Natural killer cell treated with Interleukin-12 subunit alpha and Interleukin-12 subunit beta and Interleukin-15 and Interleukin-18, amount 100 ng/mL, for 72 hours (primary cell): ENCODE results near the gene GRAP2. TPM values are rescaled to one million over a fixed set of nuclear protein-coding genes. Genes with fewer than 3 reads are reported as not detected.

ENCODE experiments used
- ATAC-seq, 2 donors: fragments of 150-1000 bp; cut with Tn5 transposase in 1 of 2; sonication (Bioruptor Pico), chemical (Tn5 transposase) in 1 of 2; 2 replicates each; pipeline ENCODE4 v1.10.0; 2021
- DNase-seq: peaks from one replicate; pipeline ENCODE4 v3.0.0; 2022; ENCODE audit warnings: low spot score
- H3K27ac Mint-ChIP-seq, 2 donors: 1 replicate in 1 of 2; 2 replicates in 1 of 2; pipeline ENCODE4 v1.8.0; 2022; ENCODE audit warnings: mixed read lengths in 2 of 2, mild to moderate bottlenecking in 1 of 2, moderate library complexity in 1 of 2
- H3K27me3 Mint-ChIP-seq, 2 donors: 1 replicate in 1 of 2; 2 replicates in 1 of 2; pipeline ENCODE4 v1.8.0; 2022; ENCODE audit warnings: mixed read lengths in 2 of 2
- H3K36me3 Mint-ChIP-seq: one replicate; pipeline ENCODE4 v1.8.0; 2022; ENCODE audit warnings: mixed read lengths
- H3K4me1 Mint-ChIP-seq, 2 donors: 1 replicate in 1 of 2; 2 replicates in 1 of 2; pipeline ENCODE4 v1.8.0; 2022; ENCODE audit warnings: low read depth in 2 of 2, mixed read lengths in 2 of 2, mild to moderate bottlenecking in 1 of 2
- H3K4me3 Mint-ChIP-seq: one replicate; pipeline ENCODE4 v1.8.0; 2022; ENCODE audit warnings: mixed read lengths
- H3K9me3 Mint-ChIP-seq: 2 replicates; pipeline ENCODE4 v1.8.0; 2022; ENCODE audit warnings: mixed read lengths
- total RNA-seq, 2 donors: library from RNA; stranded (reverse); gene quantifications; one replicate each; pipeline ENCODE4 v1.2.3, GENCODE V29; 2022

The GRAP2 gene
- total RNA-seq, 2 donors from 2014 or later: 13.2 to 36.4 TPM

GRCh38 chr22:39960791-39961746 is 60.2 kb downstream of the GRAP2 start:
- Mint-ChIP-seq H3K4me3 (peak overlapping the region; percentile 71), H3K27ac (peak overlapping the region; percentile 76 to 85), H3K27me3 (no peaks in the 10 kb centered on the region), H3K4me1 (peaks cover 61 to 66% of the 10 kb centered on the region in 2 donors), H3K9me3 (no peaks in the 10 kb centered on the region), H3K36me3 (peaks cover 21% of the 10 kb centered on the region)
- ATAC-seq (peak; percentile 99 to 100), DNase-seq (peak; percentile 94)

GRCh38 chr22:39962071-39962470 is 61.2 kb downstream of the GRAP2 start:
- Mint-ChIP-seq H3K27me3 (no peaks in the 10 kb centered on the region), H3K4me1 (peaks cover 57 to 61% of the 10 kb centered on the region in 2 donors), H3K36me3 (peaks cover 24% of the 10 kb centered on the region), H3K4me3 (peak overlapping the region; percentile 71), H3K27ac (peak overlapping the region; percentile 76 to 85), H3K9me3 (no peaks in the 10 kb centered on the region)
- no peak for DNase-seq
- ATAC-seq: no peak

DNA sequence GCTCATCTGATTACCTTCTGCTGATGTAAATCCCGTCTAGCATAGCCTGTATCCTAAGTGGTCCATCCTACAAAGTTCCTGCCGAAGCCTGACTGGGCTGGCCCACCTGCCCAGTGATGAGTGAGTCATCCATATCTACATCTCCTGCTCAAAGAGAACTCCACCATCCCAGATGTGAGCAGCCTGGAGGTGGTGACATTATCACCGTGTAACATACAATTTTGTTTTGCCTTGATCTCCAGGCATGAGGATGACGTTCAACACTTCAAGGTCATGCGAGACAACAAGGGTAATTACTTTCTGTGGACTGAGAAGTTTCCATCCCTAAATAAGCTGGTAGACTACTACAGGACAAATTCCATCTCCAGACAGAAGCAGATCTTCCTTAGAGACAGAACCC is 64.9 kb downstream of the GRAP2 start:
- Mint-ChIP-seq H3K36me3 (peaks cover 21% of the 10 kb centered on the region), H3K4me1 (peaks cover 23 to 25% of the 10 kb centered on the region in 2 donors), H3K27ac (peak overlapping the region in 1 of 2 donors; percentile 30), H3K9me3 (no peaks in the 10 kb centered on the region), H3K27me3 (no peaks in the 10 kb centered on the region), H3K4me3 (no peak overlapping the region)
- no peak for ATAC-seq
- no peak for DNase-seq

GRCh38 chr22:39966470-39966869 is 65.6 kb downstream of the GRAP2 start:
- H3K27me3 Mint-ChIP-seq: no peaks in the 10 kb centered on the region
- H3K36me3 Mint-ChIP-seq: peaks cover 21% of the 10 kb centered on the region
- no peak for ATAC-seq
- H3K4me1 Mint-ChIP-seq: peaks cover 18 to 19% of the 10 kb centered on the region in 2 donors
- H3K4me3 Mint-ChIP-seq: no peak overlapping the region
- H3K9me3 Mint-ChIP-seq: no peaks in the 10 kb centered on the region
- no peak overlapping the region for H3K27ac Mint-ChIP-seq
- no peak for DNase-seq

DNA sequence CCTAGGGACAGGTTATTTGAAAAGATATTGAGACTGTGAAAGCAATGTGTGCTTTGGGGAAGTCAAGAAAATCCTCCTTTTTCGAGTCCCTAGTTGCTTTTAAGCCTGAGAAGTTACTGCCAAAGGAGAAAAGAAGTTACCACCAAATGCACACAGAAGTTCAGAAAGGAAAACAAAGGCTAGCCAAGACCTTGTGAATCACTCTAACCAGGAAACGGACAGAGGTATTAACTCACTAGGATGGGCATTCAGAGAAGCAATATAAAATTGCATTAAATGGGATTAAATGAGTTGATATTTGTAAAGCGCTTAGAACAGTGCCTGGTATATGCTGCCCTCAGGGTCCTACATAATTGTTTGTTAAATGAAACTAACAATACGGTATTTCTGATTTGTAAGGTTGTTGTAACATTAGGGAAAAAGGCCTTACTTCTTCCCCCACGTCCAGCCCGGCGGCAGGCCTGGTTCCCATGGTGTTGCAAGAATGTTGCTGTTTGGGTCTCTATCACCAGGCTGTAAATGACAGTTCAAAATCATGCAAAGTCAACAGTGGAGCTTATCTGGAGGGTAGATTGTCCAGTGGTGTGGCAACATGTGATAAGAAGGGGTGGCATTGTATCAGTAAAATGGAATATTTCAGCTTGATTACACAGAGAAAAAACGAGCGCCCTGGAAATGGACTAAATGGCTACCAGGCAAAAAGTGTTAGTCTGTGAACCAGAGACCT is 66.4 kb downstream of the GRAP2 start:
- DNase-seq (no peak), ATAC-seq (no peak)
- Mint-ChIP-seq H3K4me1 (peaks cover 12 to 16% of the 10 kb centered on the region in 2 donors), H3K9me3 (no peaks in the 10 kb centered on the region), H3K27ac (no peak overlapping the region), H3K27me3 (no peaks in the 10 kb centered on the region), H3K36me3 (peaks cover 21% of the 10 kb centered on the region), H3K4me3 (no peak overlapping the region)

- Mint-ChIP-seq H3K9me3 (no peaks in the 10 kb centered on the region), H3K27me3 (no peaks in the 10 kb centered on the region), H3K27ac (no peak overlapping the region), H3K4me1 (peaks cover 7 to 14% of the 10 kb centered on the region in 2 donors), H3K4me3 (no peak overlapping the region), H3K36me3 (peaks cover 21% of the 10 kb centered on the region)
- ATAC-seq (no peak), DNase-seq (no peak)
Observed at GRCh38 chr22:39967996-39968972, 67.4 kb downstream of the GRAP2 start.

- H3K4me1 Mint-ChIP-seq: peaks cover 0 to 14% of the 10 kb centered on the region in 2 donors
- no peaks in the 10 kb centered on the region for H3K27me3 Mint-ChIP-seq
- H3K27ac Mint-ChIP-seq: no peak overlapping the region
- no peak overlapping the region for H3K4me3 Mint-ChIP-seq
- no peaks in the 10 kb centered on the region for H3K9me3 Mint-ChIP-seq
- DNase-seq (no peak), ATAC-seq (no peak)
- H3K36me3 Mint-ChIP-seq: peaks cover 19% of the 10 kb centered on the region
Observed at GRCh38 chr22:39970742-39971141, 69.9 kb downstream of the GRAP2 start.

DNA sequence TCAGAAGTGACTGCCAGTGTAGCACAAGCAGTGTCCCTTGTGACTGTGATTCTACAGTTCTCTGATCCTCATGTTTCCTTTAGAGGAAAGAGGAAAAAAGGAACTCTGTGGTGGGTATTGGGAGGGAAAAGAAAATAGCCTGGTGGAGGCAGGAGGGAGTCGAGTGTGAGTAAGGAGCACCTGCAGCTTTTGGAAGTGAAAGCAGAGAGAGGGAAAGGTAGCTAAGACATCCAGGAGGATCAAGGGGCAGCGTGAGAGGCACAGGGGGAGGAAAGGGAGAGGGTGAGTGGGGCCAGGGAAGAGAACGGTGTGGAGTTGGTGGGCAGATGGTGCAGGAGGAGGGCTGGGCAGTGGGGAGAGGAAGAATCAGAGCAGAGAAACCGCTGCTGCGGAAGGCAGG is 71.8 kb downstream of the GRAP2 start:
- no peaks in the 10 kb centered on the region for H3K9me3 Mint-ChIP-seq
- H3K27me3 Mint-ChIP-seq: no peaks in the 10 kb centered on the region
- peaks cover 0 to 17% of the 10 kb centered on the region in 2 donors for H3K4me1 Mint-ChIP-seq
- no peak for ATAC-seq
- peaks cover 13% of the 10 kb centered on the region for H3K36me3 Mint-ChIP-seq
- no peak overlapping the region for H3K27ac Mint-ChIP-seq
- DNase-seq: no peak
- no peak overlapping the region for H3K4me3 Mint-ChIP-seq

GRCh38 chr22:39973656-39974055 is 72.8 kb downstream of the GRAP2 start:
- no peaks in the 10 kb centered on the region for H3K9me3 Mint-ChIP-seq
- peaks cover 0 to 17% of the 10 kb centered on the region in 2 donors for H3K4me1 Mint-ChIP-seq
- ATAC-seq: no peak
- no peak overlapping the region for H3K4me3 Mint-ChIP-seq
- H3K27ac Mint-ChIP-seq: no peak overlapping the region
- DNase-seq: no peak
- H3K27me3 Mint-ChIP-seq: no peaks in the 10 kb centered on the region
- H3K36me3 Mint-ChIP-seq: peaks cover 7% of the 10 kb centered on the region

- ATAC-seq (no peak), DNase-seq (no peak)
- Mint-ChIP-seq H3K4me1 (peaks cover 0 to 20% of the 10 kb centered on the region in 2 donors), H3K36me3 (peaks cover 3% of the 10 kb centered on the region), H3K4me3 (no peak overlapping the region), H3K9me3 (no peaks in the 10 kb centered on the region), H3K27ac (no peak overlapping the region), H3K27me3 (no peaks in the 10 kb centered on the region)
Observed at GRCh38 chr22:39974065-39974464, 73.2 kb downstream of the GRAP2 start.

DNA sequence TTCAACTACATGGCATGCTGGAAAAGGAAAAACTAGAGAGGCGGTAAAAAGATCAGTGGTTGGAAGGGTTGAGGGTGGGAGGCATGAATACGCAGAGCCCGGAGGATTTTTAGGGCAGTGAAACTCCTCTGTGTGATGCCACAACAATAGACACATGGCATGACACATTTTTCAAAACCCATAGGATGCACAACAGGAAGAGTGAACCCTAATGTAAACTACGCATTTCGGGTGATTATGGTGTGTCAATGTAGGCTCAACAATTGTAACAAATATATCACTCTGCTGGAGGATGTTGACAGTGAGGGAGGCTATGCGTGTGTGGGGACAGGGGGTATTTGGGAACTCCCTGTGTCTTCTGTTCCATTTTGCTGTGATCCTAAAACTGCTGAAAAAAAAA is 78.2 kb downstream of the GRAP2 start:
- Mint-ChIP-seq H3K36me3 (no peaks in the 10 kb centered on the region), H3K4me3 (no peak overlapping the region), H3K4me1 (peaks cover 8 to 12% of the 10 kb centered on the region in 2 donors), H3K27ac (no peak overlapping the region), H3K9me3 (no peaks in the 10 kb centered on the region), H3K27me3 (peaks cover 0 to 3% of the 10 kb centered on the region in 2 donors)
- DNase-seq: no peak
- ATAC-seq: no peak

DNA sequence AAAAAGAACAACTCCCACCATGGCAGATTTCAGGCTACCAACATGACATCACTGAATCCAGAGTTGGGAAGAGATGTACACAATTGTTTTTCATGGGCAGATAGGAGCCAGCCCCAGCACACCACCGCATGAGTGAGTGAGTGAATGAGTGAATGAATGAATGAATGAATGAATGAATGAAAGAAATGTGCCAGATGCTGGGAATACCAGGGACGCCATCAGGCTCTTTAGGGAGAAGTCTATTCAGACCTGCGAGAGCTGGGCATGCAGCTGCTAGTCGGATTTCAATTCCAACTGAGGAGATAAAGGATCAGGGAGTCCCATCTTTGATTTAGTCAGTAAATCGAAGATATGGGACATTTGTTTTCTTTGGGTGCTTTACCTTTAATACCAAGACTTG is 78.6 kb downstream of the GRAP2 start:
- no peaks in the 10 kb centered on the region for H3K9me3 Mint-ChIP-seq
- DNase-seq: no peak
- H3K36me3 Mint-ChIP-seq: no peaks in the 10 kb centered on the region
- no peak for ATAC-seq
- H3K4me1 Mint-ChIP-seq: peaks cover 10 to 12% of the 10 kb centered on the region in 2 donors
- no peak overlapping the region for H3K27ac Mint-ChIP-seq
- H3K27me3 Mint-ChIP-seq: peaks cover 0 to 3% of the 10 kb centered on the region in 2 donors
- no peak overlapping the region for H3K4me3 Mint-ChIP-seq

DNA sequence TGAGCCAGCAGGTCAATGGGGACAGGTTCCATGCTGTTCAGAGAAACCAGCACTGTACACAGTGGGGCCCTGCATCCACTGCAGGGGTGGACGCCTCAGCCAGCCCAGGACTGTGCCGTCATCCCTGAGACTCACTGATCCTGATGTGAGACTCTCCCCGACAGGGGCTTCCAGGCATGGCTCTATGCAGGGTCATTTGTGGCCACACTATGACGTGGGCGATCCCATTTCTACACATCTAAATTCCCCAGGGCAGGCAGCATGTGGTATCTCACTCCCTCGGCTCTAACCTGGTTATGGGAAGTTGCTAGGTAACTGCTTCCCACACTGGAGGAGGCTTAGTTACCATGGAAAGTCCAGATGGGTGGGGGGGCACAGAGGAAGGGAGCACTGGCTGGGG is 79.7 kb downstream of the GRAP2 start:
- H3K4me1 Mint-ChIP-seq: peaks cover 10 to 11% of the 10 kb centered on the region in 2 donors
- ATAC-seq: peak in 1 of 2 donors; percentile 31
- H3K27me3 Mint-ChIP-seq: peaks cover 0 to 5% of the 10 kb centered on the region in 2 donors
- H3K4me3 Mint-ChIP-seq: no peak overlapping the region
- no peak for DNase-seq
- H3K9me3 Mint-ChIP-seq: no peaks in the 10 kb centered on the region
- no peaks in the 10 kb centered on the region for H3K36me3 Mint-ChIP-seq
- H3K27ac Mint-ChIP-seq: no peak overlapping the region
